H1 (cell line): Measurements from ENCODE around the gene BICD1. TPM values are rescaled to one million over a fixed set of nuclear protein-coding genes. Genes with fewer than 3 reads are reported as not detected.

Experiments
- CTCF ChIA-PET: fragments of 300-600 bp; sonication (Branson Sonifier 250); formaldehyde crosslinking; loops from one replicate; lab custom pipeline; 2021; ENCODE audit not compliant: partially characterized antibody; lab: Charles Lee
- POLR2A ChIA-PET: fragments of 300-600 bp; sonication (Branson Sonifier 250); formaldehyde crosslinking; loops from one replicate; lab custom pipeline; 2021; ENCODE audit warnings: inconsistent platforms; ENCODE audit not compliant: partially characterized antibody; lab: Charles Lee
- DNase-seq, 2 experiments: peaks; one replicate each; pipeline versions ENCODE4 v3.0.0 to v3.0.0-alpha.2; 2010 to 2022; ENCODE audit warnings: low spot score in 2 of 2, low read depth in 1 of 2, mixed read lengths in 1 of 2
- FAIRE-seq: peaks from 2 replicates; lab custom pipeline; 2011; peaks lifted over from hg19 to GRCh38; lab: Jason Lieb, UNC
- H2AFZ ChIP-seq: 2 replicates; pipeline ENCODE4 v1.8.1; 2012; ENCODE audit warnings: low read length, inconsistent platforms
- H2AK5ac ChIP-seq: 2 replicates; pipeline ENCODE4 v1.6.1; 2013; ENCODE audit warnings: low read depth, low read length
- H2BK120ac ChIP-seq: replicated peaks from 2 replicates; pipeline ENCODE3; 2013; ENCODE audit warnings: low read depth, low read length, inconsistent platforms
- H2BK12ac ChIP-seq: 2 replicates; pipeline ENCODE4 v1.6.1; 2013; ENCODE audit warnings: low read depth, low read length
- H2BK15ac ChIP-seq: 2 replicates; pipeline ENCODE4 v1.6.1; 2013; ENCODE audit warnings: low read length
- H2BK20ac ChIP-seq: 2 replicates; pipeline ENCODE4 v1.6.1; 2013; ENCODE audit warnings: low read length
- H2BK5ac ChIP-seq: 2 replicates; pipeline ENCODE4 v1.6.1; 2013; ENCODE audit warnings: low read depth, low read length
- H3K14ac ChIP-seq: 2 replicates; pipeline ENCODE4 v1.6.1; 2013; ENCODE audit warnings: inconsistent platforms; ENCODE audit not compliant: insufficient read length
- H3K18ac ChIP-seq: 2 replicates; pipeline ENCODE4 v1.6.1; 2013; ENCODE audit warnings: low read length; ENCODE audit errors: extremely low read depth
- H3K23ac ChIP-seq: 2 replicates; pipeline ENCODE4 v1.6.1; 2013; ENCODE audit warnings: inconsistent platforms; ENCODE audit not compliant: insufficient read length
- H3K23me2 ChIP-seq: 2 replicates; pipeline ENCODE4 v1.6.1; 2013; ENCODE audit warnings: low read depth, low read length
- H3K27ac ChIP-seq: 2 replicates; pipeline ENCODE4 v1.6.1; 2011; ENCODE audit warnings: low read depth, low read length, inconsistent platforms
- H3K27me3 ChIP-seq, 4 experiments: replicated peaks in 1 of 4; 1 replicate in 1 of 4; 2 replicates in 3 of 4; pipeline versions ENCODE4 v1.6.1 to v1.8.1; 2011 to 2013; ENCODE audit warnings: low read length in 3 of 4, mild to moderate bottlenecking in 3 of 4, inconsistent platforms in 2 of 4, mixed read lengths in 2 of 4, moderate library complexity in 1 of 4; ENCODE audit not compliant: control insufficient read depth in 3 of 4, insufficient read depth in 3 of 4; ENCODE audit errors: extremely low read depth in 1 of 4
- H3K36me3 ChIP-seq, 4 experiments: 2 replicates each; pipeline versions ENCODE4 v1.6.1 to v1.8.1; 2011 to 2013; ENCODE audit warnings: mild to moderate bottlenecking in 4 of 4, low read length in 3 of 4, moderate library complexity in 2 of 4, control low read depth in 1 of 4, inconsistent platforms in 1 of 4; ENCODE audit not compliant: insufficient read depth in 4 of 4, control insufficient read depth in 2 of 4
- H3K4ac ChIP-seq: replicated peaks from 2 replicates; pipeline ENCODE3; 2013; ENCODE audit warnings: low read length, low read depth, mixed read lengths, inconsistent platforms; ENCODE audit not compliant: insufficient read length
- H3K4me1 ChIP-seq, 4 experiments: replicated peaks in 1 of 4; 1 replicate in 1 of 4; 2 replicates in 3 of 4; pipeline versions ENCODE4 v1.6.1 to v1.8.1; 2011 to 2013; ENCODE audit warnings: low read length in 3 of 4, inconsistent platforms in 2 of 4, mixed read lengths in 1 of 4; ENCODE audit not compliant: insufficient read depth in 4 of 4, control insufficient read depth in 3 of 4
- H3K4me2 ChIP-seq, 2 experiments: 2 replicates each; pipeline versions ENCODE4 v1.6.1 to v1.8.1; 2011 to 2013; ENCODE audit warnings: low read depth in 2 of 2, low read length in 2 of 2, control low read depth in 1 of 2, inconsistent platforms in 1 of 2, mild to moderate bottlenecking in 1 of 2; ENCODE audit not compliant: insufficient read depth in 1 of 2
- H3K4me3 ChIP-seq, 4 experiments: fragments of 200-600, 300-600 bp in 1 of 4; sonication (generic), shearing (Covaris generic), sonication (Bioruptor Twin) in 1 of 4; 2 replicates each; pipeline versions ENCODE4 v1.5.1 to v1.8.1; 2011 to 2016; ENCODE audit warnings: low read length in 4 of 4, low read depth in 3 of 4, control low read depth in 2 of 4, inconsistent platforms in 2 of 4, mild to moderate bottlenecking in 2 of 4, mixed read lengths in 1 of 4, moderate library complexity in 1 of 4; ENCODE audit not compliant: insufficient read depth in 2 of 4; ENCODE audit errors: extremely low read depth in 1 of 4
- H3K56ac ChIP-seq: replicated peaks from 2 replicates; pipeline ENCODE3; 2013; ENCODE audit warnings: low read depth, mild to moderate bottlenecking, mixed read lengths, low read length, inconsistent platforms; ENCODE audit not compliant: insufficient read length
- H3K79me1 ChIP-seq: 2 replicates; pipeline ENCODE4 v1.6.1; 2013; ENCODE audit warnings: low read depth, low read length, control low read depth
- H3K79me2 ChIP-seq, 2 experiments: 2 replicates each; pipeline versions ENCODE4 v1.6.1 to v1.8.1; 2012 to 2013; ENCODE audit warnings: low read length in 2 of 2, mild to moderate bottlenecking in 2 of 2, inconsistent platforms in 1 of 2; ENCODE audit not compliant: insufficient read depth in 2 of 2, control insufficient read depth in 1 of 2
- H3K9ac ChIP-seq, 4 experiments: replicated peaks in 1 of 4; 1 replicate in 1 of 4; 2 replicates in 3 of 4; pipeline versions ENCODE4 v1.6.1 to v1.8.1; 2011 to 2013; ENCODE audit warnings: low read depth in 3 of 4, low read length in 3 of 4, control low read depth in 2 of 4, mild to moderate bottlenecking in 2 of 4, moderate library complexity in 2 of 4, inconsistent platforms in 1 of 4; ENCODE audit errors: extremely low read depth in 1 of 4
- H3K9me3 ChIP-seq, 2 experiments: 2 replicates each; pipeline versions ENCODE4 v1.6.1 to v1.8.1; 2012 to 2013; ENCODE audit warnings: mild to moderate bottlenecking in 2 of 2, moderate library complexity in 2 of 2, control low read depth in 1 of 2, inconsistent platforms in 1 of 2, low read depth in 1 of 2, low read length in 1 of 2, mixed read lengths in 1 of 2; ENCODE audit not compliant: insufficient read depth in 2 of 2
- H4K20me1 ChIP-seq, 2 experiments: replicated peaks in 1 of 2; 2 replicates each; pipeline versions ENCODE3 to v1.8.1; 2011 to 2013; ENCODE audit warnings: inconsistent platforms in 2 of 2, low read length in 2 of 2, mild to moderate bottlenecking in 1 of 2; ENCODE audit not compliant: insufficient read depth in 2 of 2, control insufficient read depth in 1 of 2
- H4K5ac ChIP-seq: 2 replicates; pipeline ENCODE4 v1.6.1; 2013; ENCODE audit warnings: low read length, low read depth, mixed read lengths, inconsistent platforms; ENCODE audit not compliant: insufficient read length
- H4K8ac ChIP-seq: 2 replicates; pipeline ENCODE4 v1.8.0; 2013; ENCODE audit warnings: mild to moderate bottlenecking, moderate library complexity, low read length, inconsistent platforms; ENCODE audit not compliant: insufficient read depth; ENCODE audit errors: extremely low read depth
- H4K91ac ChIP-seq: replicated peaks from 2 replicates; pipeline ENCODE3; 2013; ENCODE audit warnings: low read length, mixed read lengths, inconsistent platforms; ENCODE audit not compliant: insufficient read length
- JUND ChIP-seq: IDR thresholded peaks from 2 replicates; pipeline ENCODE4 v1.6.1; 2011; ENCODE audit warnings: mild to moderate bottlenecking, improper control_type of control experiment, low read length
- POLR2AphosphoS5 ChIP-seq: IDR thresholded peaks from 2 replicates; pipeline ENCODE4 v1.6.1; 2011; ENCODE audit warnings: low read depth, low read length
- POU5F1 ChIP-seq: IDR thresholded peaks from 2 replicates; pipeline ENCODE4 v1.6.1; 2011; ENCODE audit warnings: low read depth, mild to moderate bottlenecking, low read length, moderate library complexity
- RFX5 ChIP-seq: IDR thresholded peaks from 2 replicates; pipeline ENCODE4 v1.6.1; 2011; ENCODE audit warnings: low read depth, low read length, improper control_type of control experiment, borderline replicate concordance
- SIX5 ChIP-seq: IDR thresholded peaks from 2 replicates; pipeline ENCODE4 v1.6.1; 2011; ENCODE audit warnings: mild to moderate bottlenecking, low read depth, low read length
- SP4 ChIP-seq: IDR thresholded peaks from 2 replicates; pipeline ENCODE4 v1.6.1; 2012; ENCODE audit warnings: low read length, inconsistent platforms
- WGBS, 2 experiments: shearing (Covaris generic) in 1 of 2; methylation state at CpG; one replicate each; pipeline versions ENCODE4 v1.1.6 to v1.1.7; 2013 to 2015; ENCODE audit warnings: low lambda C conversion rate in 2 of 2, mixed read lengths in 2 of 2, inconsistent platforms in 1 of 2, low coverage in 1 of 2, missing lambda C conversion rate in 1 of 2; ENCODE audit not compliant: insufficient replicate concordance in 2 of 2, insufficient coverage in 1 of 2, insufficient read length in 1 of 2; ENCODE audit errors: extremely low coverage in 1 of 2, missing lambda C conversion rate in 1 of 2; 5-methylcytosine and 5-hydroxymethylcytosine counted together
- polyA plus RNA-seq, 7 experiments: library from polyadenylated mRNA; depleted of rRNA in 3 of 7; stranded (reverse) in 5 of 7; unstranded in 2 of 7; fragments of >200 nt in 5 of 7; fragments of 200-250 nt in 2 of 7; gene quantifications; 1 replicate in 5 of 7; 2 replicates in 1 of 7; 4 replicates in 1 of 7; pipeline versions ENCODE4 v1.2.1 to v1.2.3, GENCODE V29; 2011 to 2013; ENCODE audit warnings: missing spikeins in 2 of 7, mixed read lengths in 2 of 7
- total RNA-seq: library from RNA; stranded (reverse); fragmentation: NEBNext Ultra II Directional; extraction: Animal tissue kit (Norgen Biotek cat#: 25700); gene quantifications from 2 replicates; pipeline ENCODE4 v1.2.1, GENCODE V29; 2021

The BICD1 gene
- total and polyA plus RNA-seq, 2 of the 8 experiments (the other 6 are each of a cell fraction or from before 2014, with no cell fraction given) = 34.1 to 58.4 TPM

- no peak overlapping the region for H3K4me2 ChIP-seq
- CTCF ChIA-PET = no interaction called here
- TF ChIP-seq JUND (no peak), RFX5 (no peak), POU5F1 (no peak), SP4 (no peak), SIX5 (no peak), POLR2AphosphoS5 (no peak)
Observed at GRCh38 chr12:32145096-32145495, 38.4 kb downstream of the BICD1 start.

More at GRCh38 chr12:32145096-32145495, 38.4 kb downstream of the BICD1 start:
- Histone ChIP-seq H2BK15ac (no peak overlapping the region), H2BK5ac (no peak overlapping the region), H2AFZ (no peak overlapping the region), H3K23ac (no peak overlapping the region), H2AK5ac (no peak overlapping the region), H3K27me3 (no peaks in the 10 kb centered on the region), H4K8ac (no peak overlapping the region), H3K18ac (no peak overlapping the region), H3K56ac (no peak overlapping the region), H4K91ac (no peak overlapping the region), H4K5ac (no peak overlapping the region), H3K23me2 (no peaks in the 10 kb centered on the region), H3K9ac (no peak overlapping the region), H3K14ac (no peak overlapping the region), H3K4me3 (no peak overlapping the region), H3K36me3 (no peaks in the 10 kb centered on the region; a peak in 2 of 8 replicates), H2BK120ac (no peak overlapping the region), H3K27ac (no peak overlapping the region), H3K4ac (no peak overlapping the region), H2BK20ac (no peak overlapping the region), H4K20me1 (peaks cover 2 to 5% of the 10 kb centered on the region in 2 experiments), H3K4me1 (peaks cover 2 to 15% (median 10%) of the 10 kb centered on the region in 4 experiments; a peak in 5 of 7 replicates), H2BK12ac (no peak overlapping the region), H3K79me2 (peaks cover 7 to 86% of the 10 kb centered on the region in 2 experiments), H3K79me1 (peaks cover 9% of the 10 kb centered on the region), H3K9me3 (no peaks in the 10 kb centered on the region)
- DNase-seq = no peak
- POLR2A ChIA-PET = no interaction called here
- FAIRE-seq = no peak
- 89% methylated on average over 1 of the region's 1 CpG; no CpG with 5 or more reads in 1 of the 2 experiments for WGBS, 2 experiments
